HG03565 (cell line): ENCODE data around the gene KLHL2.
"Not testable (repeated sequence)": the region's sequence is repeated elsewhere in the genome, so short reads cannot be mapped to it uniquely, and the experiment has no call there.

Experiments used
- ATAC-seq: cut with Tn5 transposase; IDR thresholded peaks from one replicate; pipeline ENCODE4 v1.9.1; 2021; ENCODE audit warnings: mild to moderate bottlenecking, moderate library complexity; ENCODE audit not compliant: unreplicated experiment

The KLHL2 gene

DNA sequence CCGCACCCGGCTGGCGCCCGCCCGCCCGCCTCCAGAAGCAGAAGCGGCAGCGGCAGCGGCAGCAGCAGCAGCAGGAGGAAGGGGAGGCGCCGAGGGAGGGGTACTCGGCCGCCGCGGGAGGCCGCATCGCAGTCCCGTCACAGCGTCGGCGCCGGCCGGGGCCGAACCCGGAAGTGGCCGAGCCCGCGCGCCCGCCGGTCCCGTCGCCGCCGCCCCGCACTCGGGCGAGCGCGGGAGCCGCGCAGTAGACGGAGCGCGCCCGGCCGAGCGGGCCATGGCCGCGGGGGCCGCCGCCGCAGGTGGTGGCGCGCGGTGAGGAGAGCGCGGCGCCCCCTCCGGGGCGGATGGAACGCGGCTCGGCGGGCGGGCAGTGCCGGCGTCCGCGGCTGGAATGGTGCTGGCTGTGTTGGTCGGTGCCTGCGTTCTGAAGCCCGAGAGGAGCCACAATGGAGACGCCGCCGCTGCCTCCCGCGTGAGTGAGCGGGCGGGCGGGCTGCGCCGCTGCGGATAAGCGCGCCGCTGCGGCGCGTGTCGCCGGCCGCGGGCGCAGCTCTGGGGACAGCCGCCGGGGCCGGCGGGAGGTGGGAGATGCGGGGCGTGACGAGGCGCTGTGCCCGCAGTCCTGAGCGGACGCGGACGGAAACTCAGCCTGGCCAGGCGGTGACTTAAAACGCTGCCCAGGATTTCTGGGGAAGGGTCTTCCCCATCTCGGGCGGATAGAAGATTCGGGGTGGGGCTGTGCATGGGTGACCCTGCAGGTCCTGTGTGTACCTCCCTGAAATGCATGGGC lies at the start of gene KLHL2:
Gene KLHL2, plus strand, starts transcription at position 131 of the 790 bp plus-strand sequence. Its CDS starts 316 bp downstream, at position 447.
- ATAC-seq: peak; percentile 67

DNA sequence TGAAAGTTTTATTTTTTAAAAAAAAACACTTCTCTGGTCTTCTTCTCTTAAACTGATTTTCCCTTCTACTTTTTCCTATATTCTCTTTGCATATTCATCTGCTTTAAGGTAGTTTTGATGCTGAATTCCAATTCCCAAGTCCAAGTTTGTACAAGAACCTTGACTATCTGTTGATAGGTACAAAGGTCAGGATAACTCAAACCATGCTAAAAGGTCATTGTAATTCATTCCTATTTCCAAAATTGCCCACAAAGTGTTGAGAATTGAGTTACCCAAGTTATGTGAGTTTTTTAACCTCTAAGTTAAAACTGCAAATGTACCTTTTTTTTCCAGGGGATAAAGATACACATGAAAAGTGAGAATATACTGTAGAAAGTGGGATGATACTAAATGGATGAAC lies 48.6 kb upstream of the KLHL2 start:
- ATAC-seq: no peak

DNA sequence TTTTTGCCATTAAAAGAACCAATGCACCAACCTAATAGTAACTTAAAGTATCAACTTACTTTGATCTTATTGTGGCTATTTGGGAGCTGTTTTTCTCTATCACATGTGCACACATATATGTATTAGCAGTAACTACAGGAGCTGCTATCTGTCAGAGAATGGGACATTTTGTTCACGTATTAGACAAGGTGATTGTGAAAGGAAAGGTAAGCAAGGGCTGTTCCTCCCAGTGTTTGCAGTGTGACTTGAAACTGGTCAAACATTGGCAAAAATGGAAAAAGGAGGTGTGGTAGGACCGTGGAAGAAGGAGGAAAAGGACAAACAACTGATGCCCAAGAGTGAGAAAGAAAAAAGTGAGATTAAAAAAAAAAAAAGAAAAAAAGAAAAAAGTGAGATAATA lies 43.1 kb upstream of the KLHL2 start:
- ATAC-seq: no peak

- ATAC-seq: not testable (repeated sequence)
These were observed 40.5 kb upstream of the KLHL2 start for GRCh38 chr4:165166872-165167271.

- no peak for ATAC-seq
These were observed 39.7 kb upstream of the KLHL2 start for GRCh38 chr4:165167650-165168049.

- no peak for ATAC-seq
These were observed 36.5 kb upstream of the KLHL2 start for GRCh38 chr4:165170819-165171218.

- ATAC-seq: not testable (repeated sequence)
These were observed 31.9 kb upstream of the KLHL2 start for GRCh38 chr4:165175470-165175869.

DNA sequence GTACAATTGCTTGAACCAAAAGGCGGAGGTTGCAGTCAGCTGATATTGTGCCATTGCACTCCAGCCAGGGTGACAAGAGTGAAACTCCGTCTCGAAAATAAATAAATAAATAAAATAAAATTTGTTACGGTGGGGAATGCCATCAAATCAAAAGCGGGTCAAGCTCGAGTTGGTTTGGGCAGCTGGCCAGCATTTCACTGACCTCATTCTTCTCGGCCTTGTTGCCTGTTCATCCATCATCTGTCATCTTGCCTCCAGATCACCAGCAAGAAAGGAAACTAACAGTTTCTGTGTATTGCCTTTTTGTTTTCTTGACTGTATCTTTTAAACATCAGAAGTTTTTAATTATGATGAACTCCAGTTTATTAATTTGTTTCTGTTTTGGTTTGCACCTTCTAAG lies 31.5 kb upstream of the KLHL2 start:
- no peak for ATAC-seq

- ATAC-seq: peak; percentile 56
These were observed 29.4 kb upstream of the KLHL2 start for GRCh38 chr4:165177725-165178666.

- ATAC-seq: no peak
These were observed 23.1 kb upstream of the KLHL2 start for GRCh38 chr4:165184220-165184619.

DNA sequence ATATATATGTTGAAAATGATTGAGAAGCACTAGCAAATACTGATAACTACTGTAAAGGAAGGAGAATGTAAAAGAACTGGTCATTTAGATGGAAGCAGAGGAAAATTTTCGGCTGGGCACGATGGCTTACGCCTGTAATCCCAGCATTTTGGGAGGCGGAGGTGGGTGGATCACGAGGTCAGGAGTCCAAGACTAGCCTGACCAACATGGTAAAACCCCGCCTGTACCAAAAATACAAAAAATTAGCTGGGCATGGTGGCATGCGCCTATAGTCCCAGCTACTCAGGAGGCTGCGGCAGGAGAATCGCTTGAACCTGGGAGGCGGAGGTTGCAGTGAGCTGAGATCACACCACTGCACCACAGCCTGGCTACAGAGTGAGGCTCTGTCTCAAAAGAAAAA lies 22.4 kb upstream of the KLHL2 start:
- not testable (repeated sequence) for ATAC-seq

- ATAC-seq: no peak
These were observed 21.9 kb upstream of the KLHL2 start for GRCh38 chr4:165185448-165185847.

GRCh38 chr4:165190591-165191347 lies 16.6 kb upstream of the KLHL2 start:
- no peak for ATAC-seq

- no peak for ATAC-seq
These were observed 16.1 kb upstream of the KLHL2 start for GRCh38 chr4:165191348-165191656.

GRCh38 chr4:165191814-165192499 lies 15.4 kb upstream of the KLHL2 start:
- no peak for ATAC-seq

DNA sequence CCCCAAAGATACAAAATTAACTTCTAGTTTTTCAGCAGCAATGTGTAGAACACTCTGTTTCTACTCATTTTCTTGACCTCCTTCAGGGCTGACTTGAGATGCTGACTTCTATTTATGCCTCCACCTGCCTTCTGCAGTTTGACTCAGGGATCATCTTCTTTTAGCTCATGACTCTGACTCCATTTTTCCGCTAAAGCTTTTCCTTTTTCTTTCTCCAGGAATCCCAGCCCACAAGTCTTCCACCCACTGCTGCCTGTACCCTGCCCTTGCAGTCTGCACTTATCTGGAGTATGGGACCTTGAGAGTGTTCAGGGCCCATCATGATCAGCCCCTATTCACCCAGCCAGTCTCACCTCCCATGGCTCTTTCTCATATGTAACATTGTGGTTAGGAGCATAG lies 14.9 kb upstream of the KLHL2 start:
- no peak for ATAC-seq

DNA sequence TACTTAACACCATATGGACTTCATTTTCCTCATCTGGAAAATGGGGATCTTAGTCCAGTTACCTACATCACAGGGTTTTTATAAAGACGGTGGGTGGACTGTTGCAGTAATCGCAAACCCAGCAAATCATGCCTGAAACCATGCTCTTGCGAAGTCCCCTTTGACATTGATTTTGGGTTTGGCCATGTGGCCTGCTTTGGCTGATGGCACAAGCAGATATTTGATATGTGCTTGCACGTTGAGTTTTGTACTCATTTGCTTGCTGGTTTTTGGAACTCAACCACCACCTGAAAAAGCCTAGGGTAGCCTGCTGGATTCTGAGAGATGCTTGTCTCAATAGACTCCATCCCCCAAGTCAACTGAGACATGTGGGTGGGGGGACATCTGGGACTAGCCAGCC lies 14.4 kb upstream of the KLHL2 start:
- no peak for ATAC-seq

- no peak for ATAC-seq
These were observed 13.0 kb upstream of the KLHL2 start for GRCh38 chr4:165194368-165194767.

DNA sequence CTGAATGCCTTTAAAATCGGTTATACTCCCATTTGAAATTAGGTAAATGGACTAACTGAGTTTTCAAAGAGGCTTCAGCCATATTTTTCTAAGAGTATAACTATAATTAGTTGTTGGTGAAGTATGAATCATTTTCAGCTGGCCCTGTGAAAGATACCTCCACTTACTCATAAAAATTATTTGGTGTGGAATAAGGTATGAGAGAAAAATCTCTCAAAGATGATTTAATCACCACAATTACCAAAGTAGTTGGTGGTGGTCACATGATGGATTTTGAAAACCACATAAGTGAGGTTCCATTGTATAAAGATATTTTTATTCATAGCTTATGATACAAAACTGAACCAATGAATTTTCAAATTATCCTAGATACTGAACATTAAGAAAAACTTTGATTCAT lies 9.0 kb upstream of the KLHL2 start:
- ATAC-seq: no peak

- no peak for ATAC-seq
These were observed 8.1 kb upstream of the KLHL2 start for GRCh38 chr4:165199286-165199685.

DNA sequence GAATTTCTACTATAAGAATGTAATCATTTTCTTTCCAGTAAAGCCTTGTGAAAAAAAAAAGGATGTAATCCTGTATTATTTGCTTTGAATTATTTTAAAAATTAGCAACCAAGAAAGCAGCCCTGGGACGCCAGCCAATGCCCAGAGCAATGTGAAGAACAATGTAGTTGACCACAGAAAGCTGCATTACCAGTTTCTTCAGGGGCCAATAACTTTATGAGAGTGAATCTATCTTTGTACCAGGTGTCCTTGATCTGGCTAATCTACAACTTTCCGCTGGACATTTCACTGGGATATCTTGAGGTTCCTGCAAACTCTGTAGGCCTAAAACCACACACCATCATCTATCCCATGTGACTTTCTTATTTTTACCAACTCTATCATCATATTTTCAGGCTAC lies 7.6 kb upstream of the KLHL2 start:
- ATAC-seq: no peak
